Ammon's horn (tissue), 1 donor: ENCODE data around the gene SHROOM2.

Experiments
- DNase-seq: peaks from one replicate; pipeline ENCODE4 v3.0.0-alpha.2; 2016; ENCODE audit warnings: low spot score

The SHROOM2 gene

GRCh38 chrX:9864011-9864410 lies 77.8 kb downstream of the SHROOM2 start:
- no peak for DNase-seq

DNA sequence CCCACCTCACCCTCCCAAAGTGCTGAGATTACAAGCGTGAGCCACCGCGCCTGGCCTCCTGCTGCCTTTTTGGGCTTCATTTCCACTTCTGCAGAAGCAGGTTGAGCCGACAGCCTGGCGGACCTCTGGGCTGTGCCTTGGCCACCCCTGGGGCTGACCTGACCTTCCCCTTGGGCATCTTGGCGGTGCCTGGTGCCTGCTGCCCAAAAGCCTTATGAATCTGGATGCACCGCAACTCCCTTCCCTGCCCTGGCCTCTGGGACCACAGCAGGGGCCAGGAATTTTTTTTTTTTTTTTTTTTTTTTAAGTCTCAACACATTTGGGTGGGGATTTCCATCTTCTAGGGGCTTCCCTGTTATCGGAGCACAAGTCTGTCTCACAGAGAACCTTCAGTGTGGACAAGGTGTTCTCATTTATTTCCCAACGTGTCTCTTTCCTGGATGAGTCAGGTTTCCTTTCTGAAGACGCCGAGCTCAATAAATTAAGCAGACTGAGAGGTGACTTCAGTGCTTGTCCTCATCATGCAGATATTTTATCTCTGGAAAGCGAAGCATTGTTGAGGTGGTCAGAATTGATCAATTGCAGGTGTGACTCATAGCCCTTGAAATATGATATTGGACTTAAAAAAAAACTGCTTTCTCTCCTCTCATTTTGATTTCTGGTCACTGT lies 79.7 kb downstream of the SHROOM2 start:
- DNase-seq, result no peak

GRCh38 chrX:9866633-9867032 lies 80.4 kb downstream of the SHROOM2 start:
- DNase-seq, result no peak

DNA sequence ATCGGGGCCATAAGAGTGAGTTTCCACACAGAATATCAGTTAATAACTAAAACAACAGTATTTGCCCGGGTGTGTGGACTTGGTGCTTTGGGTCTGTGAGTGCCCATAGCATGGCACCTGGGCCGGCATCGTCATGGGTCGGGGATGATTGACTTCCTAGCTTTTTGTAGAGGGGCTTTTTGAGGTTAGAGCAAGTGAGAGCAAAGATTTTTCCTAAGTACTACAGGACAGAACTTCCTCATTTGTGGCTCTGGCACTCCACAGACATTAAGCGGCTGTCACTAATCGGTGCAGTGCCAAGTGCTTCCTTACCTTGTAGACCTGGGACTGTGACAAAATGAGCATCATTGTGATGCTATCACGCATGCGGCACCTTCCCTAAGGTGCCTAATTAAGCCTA lies 81.0 kb downstream of the SHROOM2 start:
- DNase-seq, result no peak

DNA sequence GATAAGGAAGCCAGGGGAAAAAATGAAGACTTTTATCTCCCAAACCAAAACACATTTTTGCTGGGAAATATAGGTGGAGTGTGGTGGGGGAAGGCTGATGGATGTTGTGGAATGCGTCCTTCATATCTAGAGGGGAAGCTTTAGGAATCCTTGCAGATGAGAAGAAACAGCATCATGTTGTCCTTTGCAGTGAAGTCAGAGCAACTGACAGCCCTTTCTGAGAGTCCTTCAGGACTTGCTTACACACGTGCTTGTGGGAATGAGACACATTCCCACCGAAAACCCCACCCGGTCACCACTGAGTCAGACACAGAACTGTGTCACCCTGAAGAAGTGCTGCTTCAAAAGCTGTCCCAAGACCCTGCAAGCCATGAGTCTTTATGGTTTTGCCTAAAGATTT lies 81.5 kb downstream of the SHROOM2 start:
- DNase-seq, result no peak

DNA sequence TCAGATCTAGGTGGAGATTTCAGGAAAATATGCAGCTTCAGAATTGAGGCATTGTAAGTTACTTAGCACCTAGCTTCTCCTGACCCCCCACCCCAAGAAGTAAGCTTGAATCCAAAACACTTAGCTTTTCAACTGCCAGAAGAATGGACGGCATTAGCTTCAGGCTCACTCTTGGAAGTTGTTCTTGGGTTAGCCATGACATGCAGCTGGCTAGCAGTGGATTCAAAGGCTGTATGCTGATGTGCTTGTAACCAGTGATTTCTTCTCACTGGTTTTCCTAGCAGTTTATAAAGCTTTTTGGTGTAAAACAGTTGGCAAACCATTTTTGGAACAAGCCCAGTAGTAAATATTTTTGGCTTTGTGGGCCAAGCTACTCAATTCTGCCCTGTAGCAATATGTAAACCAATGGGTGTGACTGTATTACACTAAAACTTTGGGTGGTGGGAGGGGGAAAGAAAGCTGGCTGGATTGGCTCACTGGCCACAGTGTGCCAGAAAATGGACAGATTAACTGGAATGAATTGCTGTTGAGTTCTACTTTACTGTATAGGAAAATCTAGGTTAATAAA lies 85.6 kb downstream of the SHROOM2 start:
- no peak for DNase-seq

GRCh38 chrX:9873360-9873759 lies 87.1 kb downstream of the SHROOM2 start:
- DNase-seq, result no peak

DNA sequence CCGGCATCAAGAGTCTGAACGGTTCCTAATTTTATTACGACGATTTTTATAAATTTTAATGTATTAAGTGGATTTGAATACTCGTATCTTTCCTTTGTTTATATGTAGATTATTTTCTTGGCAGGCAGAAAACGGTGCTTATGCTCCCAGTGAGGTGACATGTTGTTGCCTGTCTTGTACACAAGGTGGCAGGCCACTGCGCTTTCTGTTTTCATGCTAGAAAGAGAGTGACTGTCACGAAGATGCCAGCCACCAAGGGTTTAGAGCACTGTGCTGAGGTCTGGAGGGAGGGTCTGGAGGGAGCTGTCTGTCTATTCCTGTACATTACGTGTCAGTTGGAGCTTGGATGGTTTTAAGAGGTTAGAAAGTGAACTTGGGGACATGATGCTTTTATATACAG lies 87.7 kb downstream of the SHROOM2 start:
- peak; percentile 70 for DNase-seq

GRCh38 chrX:9874483-9874882 lies 88.3 kb downstream of the SHROOM2 start:
- DNase-seq, result no peak

GRCh38 chrX:9875801-9876200 lies 89.6 kb downstream of the SHROOM2 start:
- no peak for DNase-seq

DNA sequence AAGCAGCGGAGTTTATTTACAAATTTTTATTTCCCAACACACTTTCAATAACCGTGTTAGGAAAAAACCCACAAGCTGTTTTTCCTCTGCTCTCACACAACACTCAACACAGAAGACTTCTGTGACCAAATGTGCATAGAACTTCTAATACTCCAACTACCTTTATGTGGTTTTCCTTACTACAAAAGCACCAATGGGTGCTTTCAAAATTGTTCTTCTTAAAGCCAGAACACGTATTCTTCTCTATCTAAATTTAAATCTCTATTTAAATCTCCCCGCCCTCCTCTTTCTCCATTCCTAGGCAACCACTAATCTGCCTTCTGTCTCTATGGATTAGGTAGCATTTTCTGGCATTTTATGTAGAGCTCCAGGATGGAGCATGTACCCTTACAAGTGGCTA lies 90.0 kb downstream of the SHROOM2 start:
- DNase-seq, result no peak

- DNase-seq, result no peak
Measured at GRCh38 chrX:9878146-9878820, 92.1 kb downstream of the SHROOM2 start.

GRCh38 chrX:9880237-9880636 lies 94.0 kb downstream of the SHROOM2 start:
- no peak for DNase-seq

- no peak for DNase-seq
Measured at GRCh38 chrX:9880870-9881269, 94.6 kb downstream of the SHROOM2 start.

GRCh38 chrX:9882669-9883446 lies 96.6 kb downstream of the SHROOM2 start:
- DNase-seq, result no peak

GRCh38 chrX:9884031-9884779 lies 98.0 kb downstream of the SHROOM2 start:
- DNase-seq, result no peak

DNA sequence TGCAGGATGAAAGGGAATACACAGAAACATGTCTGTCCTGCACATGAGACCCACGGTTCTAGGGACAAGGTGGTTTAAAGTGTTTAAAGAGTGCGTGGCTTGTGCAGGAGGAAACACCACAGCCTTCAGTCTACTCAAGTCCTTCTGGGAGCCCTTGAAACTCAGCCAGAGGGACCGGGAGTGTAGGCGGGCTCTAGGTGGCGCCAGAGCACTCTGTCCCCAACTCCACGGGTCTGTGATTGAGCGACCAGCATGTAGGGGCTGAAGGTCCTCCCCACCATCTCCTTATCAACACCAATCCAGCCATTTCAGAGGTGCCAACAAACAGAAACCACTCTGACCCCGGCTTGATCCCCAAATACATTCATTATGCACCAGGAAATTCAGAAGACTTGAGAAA lies 98.9 kb downstream of the SHROOM2 start:
- DNase-seq, result peak; percentile 82

DNA sequence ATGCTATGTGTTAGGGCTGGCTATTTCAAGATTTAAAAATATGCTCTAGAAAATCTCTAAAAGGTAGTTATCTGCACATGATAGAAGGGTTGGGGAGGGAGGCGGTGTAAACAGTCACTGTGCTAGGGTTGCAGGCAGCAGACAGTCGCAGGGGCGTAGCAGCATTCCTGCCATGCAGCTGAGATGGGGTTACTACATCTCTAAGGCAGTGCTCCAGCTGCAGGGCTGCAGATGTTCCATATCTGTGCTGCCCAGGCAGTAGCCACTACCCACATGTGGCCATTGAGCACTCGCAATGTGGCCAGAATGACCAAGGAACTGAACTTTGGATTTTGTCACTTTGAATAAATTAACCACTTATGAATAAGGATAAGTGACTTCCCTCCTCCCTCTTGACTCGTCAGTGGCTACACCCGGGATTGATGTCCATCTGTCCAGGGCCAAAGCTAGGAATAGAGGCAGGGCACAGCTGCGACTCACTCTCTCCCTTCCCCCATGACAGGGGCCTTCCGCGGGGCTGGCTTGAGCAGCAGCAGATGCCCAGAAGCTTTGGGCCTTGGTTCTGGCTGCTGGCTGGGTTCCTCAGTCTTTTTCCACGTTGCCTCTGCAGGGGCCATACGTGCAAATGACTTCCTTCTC lies 101.5 kb downstream of the SHROOM2 start:
- no peak for DNase-seq

- no peak for DNase-seq
Measured at GRCh38 chrX:9888953-9889470, 102.8 kb downstream of the SHROOM2 start.

DNA sequence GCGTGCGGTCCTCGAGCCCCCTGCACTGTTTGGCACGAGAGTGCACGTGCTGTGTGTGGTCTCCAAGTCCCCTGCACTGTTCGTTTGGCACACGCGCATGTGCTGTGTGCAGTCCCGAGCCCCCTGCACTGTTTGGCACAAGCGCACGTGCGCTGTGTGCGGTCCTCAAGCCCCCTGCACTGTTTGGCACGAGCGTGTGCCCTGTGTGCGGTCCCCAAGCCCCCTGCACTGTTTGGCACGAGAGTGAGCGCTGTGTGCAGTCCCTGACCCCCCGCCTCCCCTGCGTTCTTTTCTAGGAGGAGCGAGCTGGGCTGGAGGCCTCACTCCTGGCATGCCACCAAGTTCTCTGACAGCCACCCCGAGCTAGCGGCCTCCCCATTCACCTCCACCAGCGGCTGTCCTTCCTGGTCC lies 104.5 kb downstream of the SHROOM2 start:
- no peak for DNase-seq

GRCh38 chrX:9895225-9895912 lies 109.1 kb downstream of the SHROOM2 start:
- no peak for DNase-seq
